ENCODE results near the gene PCNX1.
"Not testable (repeated sequence)": the region's sequence is repeated elsewhere in the genome, so short reads cannot be mapped to it uniquely, and the experiment has no call there.

PCNX1 gene

GRCh38 chr14:71019917-71020316 lies 112.7 kb downstream of the PCNX1 start:
- DNase-seq (ENCODE audit: low read depth in 2 of 2) = not testable (repeated sequence)

GRCh38 chr14:71021347-71022011 lies 114.2 kb downstream of the PCNX1 start:
- DNase-seq (ENCODE audit: low read depth in 2 of 2) = no peak

- DNase-seq (ENCODE audit: low read depth in 2 of 2) = no peak
These were observed 115.0 kb downstream of the PCNX1 start for GRCh38 chr14:71022012-71022869.

- DNase-seq (ENCODE audit: low read depth in 2 of 2) = no peak
These were observed 115.7 kb downstream of the PCNX1 start for GRCh38 chr14:71022939-71023338.

GRCh38 chr14:71029236-71029781 lies 122.0 kb downstream of the PCNX1 start:
- DNase-seq (ENCODE audit: low read depth in 2 of 2) = no peak

GRCh38 chr14:71031000-71031399 lies 123.7 kb downstream of the PCNX1 start:
- DNase-seq (ENCODE audit: low read depth in 2 of 2) = no peak

GRCh38 chr14:71036433-71036832 lies 129.2 kb downstream of the PCNX1 start:
- no peak for DNase-seq (ENCODE audit: low read depth in 2 of 2)

- no peak for DNase-seq (ENCODE audit: low read depth in 2 of 2)
These were observed 141.1 kb downstream of the PCNX1 start for GRCh38 chr14:71048393-71048792.

GRCh38 chr14:71049435-71050133 lies 142.3 kb downstream of the PCNX1 start:
- no peak for DNase-seq (ENCODE audit: low read depth in 2 of 2)

GRCh38 chr14:71050227-71050823 lies 143.1 kb downstream of the PCNX1 start:
- DNase-seq (ENCODE audit: low read depth in 2 of 2) = no peak

GRCh38 chr14:71054706-71055105 lies 147.4 kb downstream of the PCNX1 start:
- no peak for DNase-seq (ENCODE audit: low read depth in 2 of 2)

- DNase-seq (ENCODE audit: low read depth in 2 of 2) = no peak
These were observed 148.9 kb downstream of the PCNX1 start for GRCh38 chr14:71056168-71056567.

- no peak for DNase-seq (ENCODE audit: low read depth in 2 of 2)
These were observed 153.0 kb downstream of the PCNX1 start for GRCh38 chr14:71060274-71060673.

GRCh38 chr14:71060825-71061455 lies 153.7 kb downstream of the PCNX1 start:
- DNase-seq (ENCODE audit: low read depth in 2 of 2) = no peak

- DNase-seq (ENCODE audit: low read depth in 2 of 2) = no peak
These were observed 154.2 kb downstream of the PCNX1 start for GRCh38 chr14:71061458-71061857.

- no peak for DNase-seq (ENCODE audit: low read depth in 2 of 2)
These were observed 155.5 kb downstream of the PCNX1 start for GRCh38 chr14:71062581-71063303.

- no peak for DNase-seq (ENCODE audit: low read depth in 2 of 2)
These were observed 156.1 kb downstream of the PCNX1 start for GRCh38 chr14:71063351-71063750.

GRCh38 chr14:71064747-71065146 lies 157.5 kb downstream of the PCNX1 start:
- not testable (repeated sequence) for DNase-seq (ENCODE audit: low read depth in 2 of 2)

- no peak for DNase-seq (ENCODE audit: low read depth in 2 of 2)
These were observed 162.9 kb downstream of the PCNX1 start for GRCh38 chr14:71070169-71070568.

GRCh38 chr14:71071042-71071441 lies 163.8 kb downstream of the PCNX1 start:
- no peak for DNase-seq (ENCODE audit: low read depth in 2 of 2)

Data from stimulated activated CD8-positive, alpha-beta memory T cell treated with anti-CD3 and anti-CD28 coated beads, Interleukin-7, amount 100 ng/mL, for 1 hour (primary cell).